GM12891 (cell line): ENCODE results near the gene HLA-DOA.

Experiments used
- DNase-seq: peaks from one replicate; pipeline ENCODE4 v3.0.0; 2011; ENCODE audit warnings: low spot score; ENCODE audit not compliant: insufficient read length
- FAIRE-seq: peaks from 2 replicates; lab custom pipeline; 2011; peaks lifted over from hg19 to GRCh38; lab: Jason Lieb, UNC
- PAX5 ChIP-seq: IDR thresholded peaks from 2 replicates; pipeline ENCODE4 v1.6.1; 2011; ENCODE audit warnings: low read length, moderate library complexity, mild to moderate bottlenecking; ENCODE audit not compliant: insufficient read depth, severe bottlenecking
- POLR2A ChIP-seq: IDR thresholded peaks from 2 replicates; pipeline ENCODE4 v1.6.1; 2011; ENCODE audit warnings: low read depth, low read length, control low read depth
- POLR2AphosphoS5 ChIP-seq: IDR thresholded peaks from 2 replicates; pipeline ENCODE4 v1.6.1; 2011; ENCODE audit warnings: low read depth, low read length, control low read depth
- POU2F2 ChIP-seq: IDR thresholded peaks from 2 replicates; pipeline ENCODE4 v1.6.1; 2011; ENCODE audit warnings: low read depth, mild to moderate bottlenecking, control low read depth, low read length, moderate library complexity
- SPI1 ChIP-seq: IDR thresholded peaks from 2 replicates; pipeline ENCODE4 v1.6.1; 2011; ENCODE audit warnings: low read depth, low read length, control low read depth
- TAF1 ChIP-seq: IDR thresholded peaks from 2 replicates; pipeline ENCODE4 v1.6.1; 2011; ENCODE audit warnings: low read depth, low read length, control low read depth

Gene HLA-DOA

DNA sequence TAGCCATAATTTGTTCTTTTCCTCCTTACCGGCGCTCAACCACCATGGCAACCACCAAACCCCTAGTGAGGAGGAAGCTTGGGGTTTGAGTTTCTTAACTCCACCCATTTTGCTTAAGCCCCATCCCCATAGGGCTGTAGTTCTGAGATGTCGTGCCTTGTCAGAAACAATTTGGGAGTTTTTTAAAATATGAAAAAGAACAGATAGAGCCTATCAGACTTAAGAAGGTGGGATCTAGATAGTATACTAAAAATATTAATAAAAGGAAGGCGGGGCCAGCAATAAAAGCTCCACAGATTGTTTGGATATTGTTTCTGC is 35.4 kb downstream of the HLA-DOA start:
- FAIRE-seq (no peak), DNase-seq (peak; percentile 33)
- no peak for TF ChIP-seq TAF1
- no peak for TF ChIP-seq SPI1
- TF ChIP-seq POLR2AphosphoS5: no peak
- TF ChIP-seq POU2F2: no peak
- no peak; the same call in 1 of the 2 replicates for TF ChIP-seq POLR2A
- TF ChIP-seq PAX5: no peak

- FAIRE-seq: no peak
- TF ChIP-seq TAF1 (0 out of 2 replicates have a peak, but pooled peaks have one; percentile 0), POU2F2 (no peak), POLR2AphosphoS5 (0 out of 2 replicates have a peak, but pooled peaks have one; percentile 22)
- DNase-seq: no peak
Measured at GRCh38 chr6:32973144-32974015, 36.0 kb downstream of the HLA-DOA start.

- TF ChIP-seq PAX5 (peak; percentile 0), SPI1 (no peak), POU2F2 (peak; percentile 21; the same call in 1 of the 2 replicates), POLR2A (peak; percentile 70; the same call in 1 of the 2 replicates), TAF1 (no peak; the same call in 1 of the 2 replicates), POLR2AphosphoS5 (peak; percentile 79)
- FAIRE-seq (no peak), DNase-seq (no peak)
Measured at GRCh38 chr6:32972353-32973143, 36.8 kb downstream of the HLA-DOA start.

DNA sequence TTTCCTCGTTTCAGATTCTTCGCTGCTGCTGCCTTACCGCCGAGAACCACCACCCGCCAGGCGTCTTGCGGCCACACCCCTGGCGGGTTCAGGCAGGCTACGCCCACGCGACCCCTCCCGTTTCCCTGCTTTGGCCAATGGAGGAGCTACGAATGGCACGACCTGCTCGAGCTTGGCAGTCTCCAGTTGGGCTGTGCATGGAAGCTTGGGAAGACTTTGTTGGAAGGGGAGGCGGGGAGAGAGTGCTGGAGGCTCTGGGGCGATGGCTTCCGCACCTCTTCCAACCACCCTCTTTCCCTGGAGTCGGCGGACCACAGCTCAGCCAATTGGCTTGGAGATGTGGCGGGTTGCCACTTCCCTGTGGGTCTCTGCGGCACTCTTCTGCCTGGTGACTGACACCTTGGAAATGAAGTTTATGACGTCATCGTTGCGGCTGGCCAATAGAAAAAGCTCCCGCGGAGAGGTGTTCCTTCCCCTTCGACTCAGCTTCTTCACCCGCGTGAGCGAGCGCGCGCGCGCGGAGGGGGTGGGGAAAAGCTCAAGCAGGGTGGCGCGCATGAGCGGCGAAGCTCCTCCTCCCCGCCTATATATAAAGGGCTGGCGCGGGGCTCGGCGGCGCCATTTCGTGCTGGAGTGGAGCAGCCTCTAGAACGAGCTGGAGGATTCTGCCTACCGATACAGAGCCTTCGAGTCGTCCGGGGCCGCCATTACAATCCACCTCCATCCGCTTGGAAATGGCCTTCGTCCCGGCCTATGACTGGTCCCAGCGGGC is 37.6 kb downstream of the HLA-DOA start:
- TF ChIP-seq SPI1 (peak; percentile 66), POLR2A (peak; percentile 99), TAF1 (peak; percentile 99), POU2F2 (peak; percentile 98), POLR2AphosphoS5 (peak; percentile 99), PAX5 (peak; percentile 55)
- peak; percentile 70 for DNase-seq
- FAIRE-seq: peak; percentile 92

GRCh38 chr6:32971242-32971580 is 38.2 kb downstream of the HLA-DOA start:
- DNase-seq: no peak
- no peak for TF ChIP-seq SPI1
- no peak for TF ChIP-seq POU2F2
- TF ChIP-seq PAX5: no peak
- peak; percentile 35; the same call in 1 of the 2 replicates for TF ChIP-seq POLR2AphosphoS5
- TF ChIP-seq POLR2A: peak; percentile 80; the same call in 1 of the 2 replicates
- no peak for TF ChIP-seq TAF1

DNA sequence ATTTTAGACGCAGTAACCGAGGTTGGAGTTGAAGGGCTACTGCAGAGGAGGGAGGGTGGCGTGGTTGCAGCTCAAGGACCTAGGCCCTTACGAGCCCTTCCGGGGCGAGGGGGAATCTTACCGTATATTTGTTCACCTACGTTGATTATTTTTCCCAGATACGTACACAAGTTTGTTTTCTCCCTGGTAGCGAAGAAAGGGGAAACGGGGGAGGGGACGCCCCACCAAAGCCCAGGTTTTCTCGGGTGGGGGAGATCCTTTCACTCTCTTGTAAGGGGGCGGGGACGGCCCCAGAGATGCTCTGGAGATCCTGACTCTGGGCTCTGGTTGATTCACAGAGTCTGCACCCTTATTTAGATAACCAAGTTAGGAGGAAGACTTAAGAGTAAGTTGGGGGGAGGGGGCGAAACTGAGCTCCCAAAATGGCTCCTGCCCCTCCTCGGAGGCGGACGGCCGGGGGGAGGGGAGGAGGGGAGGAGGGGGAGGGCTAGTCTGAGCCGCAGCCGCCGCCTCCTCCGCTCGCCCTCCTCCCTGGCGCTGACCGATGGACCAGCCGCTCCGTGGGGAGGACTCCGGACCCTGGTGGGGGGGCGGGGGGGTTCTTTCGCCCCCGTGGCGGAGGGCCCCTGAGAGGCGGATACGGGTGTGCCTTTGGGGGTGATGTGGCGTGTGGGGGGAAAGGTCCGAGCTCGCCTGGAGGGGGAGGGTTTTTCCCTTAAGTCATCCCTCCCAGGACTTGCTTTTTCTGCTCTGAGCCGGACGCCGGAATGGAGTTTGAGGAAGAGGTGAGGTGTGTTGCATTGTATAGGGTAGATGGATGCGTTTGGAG is 38.8 kb downstream of the HLA-DOA start:
- FAIRE-seq: peak; percentile 58

More at GRCh38 chr6:32971242-32971580, 38.2 kb downstream of the HLA-DOA start:
- no peak for FAIRE-seq

DNA sequence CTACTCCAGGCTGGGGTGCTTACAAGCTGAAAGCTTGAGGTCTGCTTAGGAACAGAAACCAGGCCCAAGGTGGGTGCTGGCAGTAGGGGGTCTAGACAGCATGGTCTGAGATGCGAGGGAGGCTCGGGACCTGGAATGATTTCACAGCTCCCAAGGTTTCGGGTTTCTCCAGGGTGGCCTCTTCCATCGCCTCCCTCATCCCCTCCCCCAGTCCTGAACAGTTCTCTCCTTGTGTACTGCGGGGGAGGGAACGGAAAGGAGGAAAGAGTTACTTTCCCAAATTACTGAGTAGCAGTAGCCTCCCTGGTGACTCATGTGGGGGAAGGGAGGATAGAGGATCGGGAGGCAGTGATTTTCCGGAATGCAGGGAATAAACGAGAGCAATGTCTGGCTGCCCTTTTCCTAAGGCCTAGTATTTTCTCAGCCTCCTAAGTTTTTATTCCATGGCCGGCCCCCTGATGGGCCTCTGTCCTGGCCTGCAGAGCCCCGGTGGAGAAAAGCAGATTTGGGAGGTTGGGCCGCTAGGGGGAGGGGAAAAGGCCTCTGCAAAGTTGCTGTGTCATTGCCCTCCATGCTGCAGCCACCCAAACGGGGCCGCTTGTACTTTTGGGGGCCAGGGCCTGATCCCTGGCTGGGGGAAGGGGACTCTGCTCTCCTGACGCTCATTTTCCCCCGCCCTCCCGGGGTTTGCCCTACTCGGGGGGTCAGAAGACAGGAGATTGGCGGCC is 39.5 kb downstream of the HLA-DOA start:
- DNase-seq: no peak
- peak; percentile 69; the same call in 1 of the 2 replicates for TF ChIP-seq POLR2A
- no peak; the same call in none of the 2 replicates for TF ChIP-seq POU2F2
- TF ChIP-seq TAF1: peak; percentile 87; the same call in 1 of the 2 replicates
- no peak for FAIRE-seq

More for the DNA sequence above, 38.8 kb downstream of the HLA-DOA start:
- DNase-seq: peak; percentile 45
- TF ChIP-seq POU2F2: peak; percentile 78; the same call in 1 of the 2 replicates
- TF ChIP-seq POLR2A: peak; percentile 1; the same call in 1 of the 2 replicates
- 0 out of 2 replicates have a peak, but pooled peaks have one; percentile 38 for TF ChIP-seq SPI1
- TF ChIP-seq POLR2AphosphoS5: peak; percentile 64
- no peak for TF ChIP-seq PAX5
- peak; percentile 20; the same call in 1 of the 2 replicates for TF ChIP-seq TAF1
